H1 (cell line): Measurements from ENCODE around the gene UFM1. TPM values are rescaled to one million over a fixed set of nuclear protein-coding genes. Genes with fewer than 3 reads are reported as not detected.

ENCODE experiments used
- CHD2 ChIP-seq: IDR thresholded peaks from 2 replicates; pipeline ENCODE4 v1.6.1; 2012; ENCODE audit warnings: low read length, improper control_type of control experiment
- CHD7 ChIP-seq: fragments of 300-600 bp; sonication (generic); IDR thresholded peaks from 2 replicates; pipeline ENCODE4 v1.7.1; 2012; ENCODE audit warnings: low read length, moderate library complexity, mild to moderate bottlenecking, inconsistent platforms; ENCODE audit not compliant: insufficient replicate concordance
- KDM1A ChIP-seq: fragments of 200-600, 300-600 bp; sonication (generic); IDR thresholded peaks from 2 replicates; pipeline ENCODE4 v1.7.1; 2016; ENCODE audit warnings: mild to moderate bottlenecking, low read length, borderline replicate concordance
- MAX ChIP-seq: IDR thresholded peaks from 2 replicates; pipeline ENCODE4 v1.6.1; 2012; ENCODE audit warnings: inconsistent platforms
- POU5F1 ChIP-seq: IDR thresholded peaks from 2 replicates; pipeline ENCODE4 v1.6.1; 2011; ENCODE audit warnings: low read depth, mild to moderate bottlenecking, low read length, moderate library complexity
- RAD21 ChIP-seq, 2 experiments: IDR thresholded peaks in 1 of 2; conservative IDR thresholded peaks in 1 of 2; 2 replicates each; pipeline ENCODE4 v1.6.1; 2011; ENCODE audit warnings: low read depth in 2 of 2, low read length in 2 of 2, improper control_type of control experiment in 1 of 2, inconsistent platforms in 1 of 2, mild to moderate bottlenecking in 1 of 2, moderate library complexity in 1 of 2
- SRF ChIP-seq: IDR thresholded peaks from 2 replicates; pipeline ENCODE4 v1.6.1; 2011; ENCODE audit warnings: mild to moderate bottlenecking, low read depth, low read length, moderate library complexity
- polyA plus RNA-seq, 7 experiments: library from polyadenylated mRNA; depleted of rRNA in 3 of 7; stranded (reverse) in 5 of 7; unstranded in 2 of 7; fragments of >200 nt in 5 of 7; fragments of 200-250 nt in 2 of 7; gene quantifications; 1 replicate in 5 of 7; 2 replicates in 1 of 7; 4 replicates in 1 of 7; pipeline versions ENCODE4 v1.2.1 to v1.2.3, GENCODE V29; 2011 to 2013; ENCODE audit warnings: missing spikeins in 2 of 7, mixed read lengths in 2 of 7
- total RNA-seq: library from RNA; stranded (reverse); fragmentation: NEBNext Ultra II Directional; extraction: Animal tissue kit (Norgen Biotek cat#: 25700); gene quantifications from 2 replicates; pipeline ENCODE4 v1.2.1, GENCODE V29; 2021

UFM1 gene
- total and polyA plus RNA-seq, 2 of the 8 experiments (the other 6 are each of a cell fraction or from before 2014, with no cell fraction given): 16.0 to 34.3 TPM

GRCh38 chr13:38395497-38395788 lies 45.8 kb downstream of the UFM1 start (continued):
- TF ChIP-seq CHD7 (no peak), CHD2 (no peak), SRF (no peak), KDM1A (no peak), MAX (no peak), RAD21 (IDR thresholded peaks at IDR 0.05 in 1 of 2, conservative IDR thresholded peaks at IDR 0.05 in 1 of 2; ENCODE audit: low read depth in 2 of 2, low read length in 2 of 2) (no peak), POU5F1 (no peak)
